ENCODE data around the gene ADAMTS2.

Gene ADAMTS2

GRCh38 chr5:179316982-179317381 lies 28.3 kb downstream of the ADAMTS2 start:
- H3K4me3 ChIP-seq (ENCODE audit: low read depth, low read length) = no peak overlapping the region
- no peak for TF ChIP-seq CTCF (IDR thresholded peaks at IDR 0.05; ENCODE audit: low read depth, low read length)

DNA sequence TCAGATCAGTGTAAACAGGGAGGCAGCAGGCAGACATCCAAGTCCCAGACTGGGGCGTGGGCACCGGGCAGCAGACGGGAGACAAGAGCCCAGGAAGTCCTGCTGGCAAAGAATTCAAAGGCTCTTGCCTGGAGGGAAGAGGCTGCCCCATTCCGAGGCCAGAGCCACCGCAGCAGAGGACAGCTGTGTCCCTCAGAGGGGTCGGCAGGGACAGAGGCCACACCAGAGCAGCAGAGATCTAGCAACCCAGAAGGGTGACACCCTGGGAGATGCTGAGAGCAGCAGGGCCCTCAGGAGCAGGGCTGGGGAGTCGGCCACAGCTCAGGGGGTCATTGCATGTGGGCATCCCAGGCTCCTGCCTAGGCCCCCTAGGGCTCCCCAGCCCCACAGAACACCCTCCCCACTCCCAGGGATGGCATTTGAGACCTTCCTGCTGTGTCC lies 29.1 kb downstream of the ADAMTS2 start:
- no peak for TF ChIP-seq CTCF (IDR thresholded peaks at IDR 0.05; ENCODE audit: low read depth, low read length)
- no peak overlapping the region for H3K4me3 ChIP-seq (ENCODE audit: low read depth, low read length)

GRCh38 chr5:179315356-179315890 lies 29.8 kb downstream of the ADAMTS2 start:
- TF ChIP-seq CTCF (IDR thresholded peaks at IDR 0.05; ENCODE audit: low read depth, low read length) = no peak
- no peak overlapping the region for H3K4me3 ChIP-seq (ENCODE audit: low read depth, low read length)

- TF ChIP-seq CTCF (IDR thresholded peaks at IDR 0.05; ENCODE audit: low read depth, low read length) = no peak
- H3K4me3 ChIP-seq (ENCODE audit: low read depth, low read length) = no peak overlapping the region
Observed at GRCh38 chr5:179314606-179315355, 30.5 kb downstream of the ADAMTS2 start.

GRCh38 chr5:179313849-179314521 lies 31.3 kb downstream of the ADAMTS2 start:
- TF ChIP-seq CTCF (IDR thresholded peaks at IDR 0.05; ENCODE audit: low read depth, low read length) = no peak
- no peak overlapping the region for H3K4me3 ChIP-seq (ENCODE audit: low read depth, low read length)

DNA sequence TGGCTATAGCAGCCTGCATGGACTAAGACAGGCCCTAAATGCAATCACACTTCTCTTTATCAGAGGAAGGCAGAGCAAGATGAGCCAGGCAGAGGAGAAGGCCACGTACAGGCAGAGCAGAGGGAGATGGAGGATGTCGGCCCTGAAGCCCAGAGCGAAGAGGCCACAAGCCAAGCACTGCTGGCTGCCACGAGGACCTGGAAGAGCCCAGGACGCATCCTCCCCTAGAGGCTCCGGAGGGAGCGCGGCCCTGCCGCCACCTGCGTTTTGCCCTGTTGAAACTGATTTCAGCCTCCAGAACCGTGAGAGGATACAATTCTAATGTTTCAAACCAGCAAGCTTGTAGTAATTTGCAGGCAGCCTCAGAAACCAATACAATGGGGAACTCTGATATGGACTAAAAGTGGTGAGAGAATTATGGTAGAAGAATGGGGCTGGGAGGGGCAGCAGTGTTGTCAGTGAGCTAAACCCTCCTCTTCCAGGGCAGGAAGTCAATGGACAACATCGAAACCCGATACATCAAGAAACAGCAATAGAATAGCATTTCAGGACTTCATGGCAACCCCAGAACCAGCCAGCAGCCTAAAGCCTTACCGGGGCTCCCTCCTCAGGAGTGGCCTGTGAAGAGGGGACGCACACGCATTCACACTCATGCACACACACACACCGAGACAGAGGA lies 32.6 kb downstream of the ADAMTS2 start:
- TF ChIP-seq CTCF (IDR thresholded peaks at IDR 0.05; ENCODE audit: low read depth, low read length) = no peak
- H3K4me3 ChIP-seq (ENCODE audit: low read depth, low read length) = no peak overlapping the region

Data from WI38 (cell line).